GM23248 (cell line): Measurements from ENCODE around the gene SPATA31E1. TPM values are rescaled to one million over a fixed set of nuclear protein-coding genes. Genes with fewer than 3 reads are reported as not detected.
A peak's percentile ranks its signal among the peaks of the same experiment; 100 is the strongest.

Experiments used
- DNase-seq: peaks from one replicate; pipeline ENCODE4 v3.0.0-alpha.2; 2015
- H2AFZ ChIP-seq: fragments of 200-600 bp; sonication (generic); 2 replicates; pipeline ENCODE4 v1.6.1; 2016; ENCODE audit warnings: antibody characterized with exemption
- H3F3A ChIP-seq: fragments of 200-600 bp; sonication (generic); 2 replicates; pipeline ENCODE4 v1.6.1; 2016; ENCODE audit warnings: mild to moderate bottlenecking, antibody characterized with exemption, mixed run types; ENCODE audit not compliant: insufficient read depth
- H3K27ac ChIP-seq: fragments of 200-600 bp; sonication (generic); 2 replicates; pipeline ENCODE4 v1.5.1; 2016; ENCODE audit warnings: mild to moderate bottlenecking
- H3K27me3 ChIP-seq: fragments of 200-600 bp; sonication (generic); replicated peaks from 2 replicates; pipeline ENCODE4 v1.6.1; 2016; ENCODE audit warnings: mild to moderate bottlenecking; ENCODE audit not compliant: insufficient read depth
- H3K36me3 ChIP-seq: fragments of 200-600 bp; sonication (generic); 2 replicates; pipeline ENCODE4 v1.6.1; 2016; ENCODE audit warnings: low read depth, mild to moderate bottlenecking
- H3K4me1 ChIP-seq: fragments of 200-600 bp; sonication (generic); 2 replicates; pipeline ENCODE4 v1.6.1; 2016; ENCODE audit warnings: mild to moderate bottlenecking; ENCODE audit not compliant: insufficient read depth
- H3K4me2 ChIP-seq: fragments of 200-600 bp; sonication (generic); one replicate; pipeline ENCODE4 v1.6.1; 2016; ENCODE audit warnings: mild to moderate bottlenecking; ENCODE audit not compliant: unreplicated experiment
- H3K4me3 ChIP-seq: fragments of 200-600 bp; sonication (generic); 2 replicates; pipeline ENCODE4 v1.5.1; 2016; ENCODE audit warnings: mild to moderate bottlenecking
- H3K79me2 ChIP-seq: fragments of 200-600 bp; sonication (generic); 2 replicates; pipeline ENCODE4 v1.6.1; 2016; ENCODE audit warnings: mild to moderate bottlenecking; ENCODE audit not compliant: insufficient read depth
- H3K9ac ChIP-seq: fragments of 200-600 bp; sonication (generic); 2 replicates; pipeline ENCODE4 v1.6.1; 2016; ENCODE audit warnings: mild to moderate bottlenecking
- H3K9me2 ChIP-seq: fragments of 200-600 bp; sonication (generic); 2 replicates; pipeline ENCODE4 v1.6.1; 2016; ENCODE audit warnings: mixed run types, mild to moderate bottlenecking, moderate library complexity; ENCODE audit not compliant: insufficient read depth
- H3K9me3 ChIP-seq: fragments of 200-600 bp; sonication (generic); one replicate; pipeline ENCODE4 v1.6.1; 2017; ENCODE audit warnings: low read depth
- H4K20me1 ChIP-seq: fragments of 200-600 bp; sonication (generic); 2 replicates; pipeline ENCODE4 v1.6.0; 2016; ENCODE audit not compliant: insufficient read depth
- EZH2 ChIP-seq: fragments of 200-600 bp; sonication (generic); IDR thresholded peaks from 2 replicates; pipeline ENCODE4 v1.6.1; 2018; ENCODE audit warnings: antibody characterized with exemption, mild to moderate bottlenecking; ENCODE audit not compliant: insufficient read depth, poor library complexity, severe bottlenecking
- EZH2phosphoT487 ChIP-seq: fragments of 200-600 bp; sonication (generic); IDR thresholded peaks from 2 replicates; pipeline ENCODE4 v1.6.1; 2018; ENCODE audit warnings: antibody characterized with exemption, moderate library complexity, mild to moderate bottlenecking, low read depth; ENCODE audit not compliant: insufficient read depth
- WGBS, 2 experiments: methylation state at CpG; one replicate each; pipeline ENCODE4 v1.1.6; 2015 to 2017; ENCODE audit warnings: low lambda C conversion rate in 2 of 2, low coverage in 1 of 2; ENCODE audit errors: missing lambda C conversion rate in 2 of 2; 5-methylcytosine and 5-hydroxymethylcytosine counted together
- in situ Hi-C: fragments of 300-500 bp; cut with MboI; formaldehyde crosslinking; loops from 2 replicates; pipeline ENCODE4 v1.15.0; 2020
- polyA plus RNA-seq: library from polyadenylated mRNA; unstranded; fragments of >200 nt; fragmentation: Nextera tagmentation; extraction: Ambion mirVana; gene quantifications from 2 replicates; pipeline ENCODE4 v1.2.1, GENCODE V29; 2016
- total RNA-seq: library from RNA; depleted of rRNA; stranded (reverse); fragments of >200 nt; shearing (Covaris generic); gene quantifications from 2 replicates; pipeline ENCODE4 v1.2.3, GENCODE V29; 2014

The SPATA31E1 gene
- total and polyA plus RNA-seq, 2 experiments from 2014 or later: not detected

DNA sequence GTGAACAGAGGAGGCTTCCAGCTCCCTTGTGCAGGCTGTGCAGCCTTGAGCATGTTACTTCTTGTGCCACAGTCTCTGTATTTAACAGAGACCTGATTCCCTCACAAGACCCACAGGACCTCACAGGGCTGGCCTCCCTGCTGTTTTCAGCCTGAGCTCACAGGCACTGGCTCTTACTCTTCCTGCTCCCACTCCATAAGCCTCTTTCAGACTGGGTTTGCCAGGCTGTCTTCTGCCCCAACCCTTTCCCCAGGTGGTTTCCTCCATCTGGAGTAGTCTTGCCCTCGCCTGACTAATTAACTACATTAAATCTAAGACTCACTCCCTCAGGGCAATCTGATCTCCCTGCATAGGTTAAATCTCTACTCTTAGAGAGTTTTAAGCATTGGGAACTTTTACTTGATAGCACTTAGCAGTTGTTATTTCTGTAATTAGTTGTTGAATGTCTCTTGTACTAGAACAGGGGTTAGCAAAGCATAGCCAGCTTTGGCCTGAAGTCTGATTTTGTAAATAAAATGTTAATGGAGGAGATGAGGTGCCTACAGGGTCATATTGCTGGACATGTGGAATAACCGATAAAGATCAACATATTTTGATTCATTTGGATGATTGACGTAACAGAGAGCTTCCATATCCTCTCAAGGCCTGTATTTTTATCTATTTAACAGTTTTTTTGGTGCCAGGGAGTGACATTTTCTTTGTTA lies 28.6 kb upstream of the SPATA31E1 start:
- Histone ChIP-seq H3K4me1 (peaks cover 16% of the 10 kb centered on the region), H4K20me1 (no peaks in the 10 kb centered on the region), H2AFZ (no peak overlapping the region), H3K79me2 (no peaks in the 10 kb centered on the region), H3K36me3 (no peaks in the 10 kb centered on the region), H3K9me3 (no peaks in the 10 kb centered on the region), H3K9me2 (no peaks in the 10 kb centered on the region), H3K27ac (no peak overlapping the region), H3K4me2 (no peak overlapping the region), H3K27me3 (no peaks in the 10 kb centered on the region), H3K4me3 (no peak overlapping the region), H3K9ac (no peak overlapping the region), H3F3A (0 out of 2 replicates have a peak, but pooled peaks cover 7% of the 10 kb centered on the region)
- DNase-seq: no peak
- TF ChIP-seq EZH2phosphoT487 (no peak), EZH2 (no peak)
- in situ Hi-C loops: no loop called here
- WGBS, 2 experiments: 91 to 98% methylated on average over 3 of the region's 3 CpGs

DNA sequence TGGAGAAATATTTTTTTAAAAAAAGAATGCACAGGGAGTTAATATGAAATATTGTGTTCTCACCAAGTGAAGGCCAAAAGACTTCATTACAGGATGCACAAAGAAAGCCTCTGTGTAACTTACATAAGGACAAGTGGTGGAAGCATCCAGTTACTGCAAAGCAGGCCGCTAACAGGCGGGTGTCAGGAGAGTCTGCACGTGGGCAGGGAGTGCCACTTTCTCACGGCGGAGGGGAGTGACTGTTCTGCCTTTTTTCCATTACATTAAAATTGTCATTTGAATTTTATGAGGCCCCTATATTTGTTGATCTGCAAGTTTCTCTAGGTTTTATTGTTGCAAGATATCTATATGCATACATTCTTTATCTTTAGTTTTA lies 28.1 kb upstream of the SPATA31E1 start:
- no peaks in the 10 kb centered on the region for H3K9me2 ChIP-seq
- no peaks in the 10 kb centered on the region for H3K36me3 ChIP-seq
- H4K20me1 ChIP-seq: no peaks in the 10 kb centered on the region
- H3F3A ChIP-seq: 0 out of 2 replicates have a peak, but pooled peaks cover 7% of the 10 kb centered on the region
- 56 to 60% methylated on average over 5 of the region's 5 CpGs for WGBS, 2 experiments
- no peak overlapping the region for H3K27ac ChIP-seq
- no peaks in the 10 kb centered on the region for H3K27me3 ChIP-seq
- no peak overlapping the region for H3K4me3 ChIP-seq
- H3K9ac ChIP-seq: no peak overlapping the region
- no peak overlapping the region for H2AFZ ChIP-seq
- no peaks in the 10 kb centered on the region for H3K9me3 ChIP-seq
- in situ Hi-C loops: no loop called here
- no peak for DNase-seq
- peaks cover 16% of the 10 kb centered on the region for H3K4me1 ChIP-seq
- H3K79me2 ChIP-seq: no peaks in the 10 kb centered on the region
- no peak overlapping the region for H3K4me2 ChIP-seq
- no peak for TF ChIP-seq EZH2phosphoT487

DNA sequence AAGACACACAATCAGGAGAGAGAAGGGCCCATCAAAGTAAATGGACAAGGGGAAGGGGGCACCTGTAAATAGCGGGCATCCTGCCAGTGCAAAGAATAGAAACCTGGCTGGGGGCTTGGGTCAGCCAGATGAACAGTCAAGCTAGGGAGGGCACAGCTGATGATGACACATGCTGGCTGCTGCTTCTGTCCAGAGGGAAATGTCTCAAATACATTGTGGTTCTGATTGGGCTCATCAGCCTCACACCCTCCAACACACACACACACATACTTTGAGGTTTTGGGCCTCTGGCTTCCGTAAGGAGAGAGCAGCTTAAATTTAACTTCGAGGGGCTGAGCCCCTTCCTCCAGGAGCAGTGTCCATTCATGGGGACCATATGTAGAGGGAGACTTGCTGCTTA lies 27.6 kb upstream of the SPATA31E1 start:
- Histone ChIP-seq H3K9me2 (no peaks in the 10 kb centered on the region), H3K4me3 (no peak overlapping the region), H3K4me2 (no peak overlapping the region), H3K27ac (no peak overlapping the region), H3K79me2 (no peaks in the 10 kb centered on the region), H3F3A (0 out of 2 replicates have a peak, but pooled peaks cover 6% of the 10 kb centered on the region), H3K9ac (no peak overlapping the region), H3K27me3 (no peaks in the 10 kb centered on the region), H4K20me1 (no peaks in the 10 kb centered on the region), H2AFZ (no peak overlapping the region), H3K4me1 (peaks cover 14% of the 10 kb centered on the region), H3K9me3 (no peaks in the 10 kb centered on the region), H3K36me3 (no peaks in the 10 kb centered on the region)
- DNase-seq: peak; percentile 33
- WGBS, 2 experiments: 66 to 86% methylated on average over 2 to 3 of the region's 3 CpGs
- in situ Hi-C loops: no loop called here
- no peak for TF ChIP-seq EZH2phosphoT487
- no peak for TF ChIP-seq EZH2

DNA sequence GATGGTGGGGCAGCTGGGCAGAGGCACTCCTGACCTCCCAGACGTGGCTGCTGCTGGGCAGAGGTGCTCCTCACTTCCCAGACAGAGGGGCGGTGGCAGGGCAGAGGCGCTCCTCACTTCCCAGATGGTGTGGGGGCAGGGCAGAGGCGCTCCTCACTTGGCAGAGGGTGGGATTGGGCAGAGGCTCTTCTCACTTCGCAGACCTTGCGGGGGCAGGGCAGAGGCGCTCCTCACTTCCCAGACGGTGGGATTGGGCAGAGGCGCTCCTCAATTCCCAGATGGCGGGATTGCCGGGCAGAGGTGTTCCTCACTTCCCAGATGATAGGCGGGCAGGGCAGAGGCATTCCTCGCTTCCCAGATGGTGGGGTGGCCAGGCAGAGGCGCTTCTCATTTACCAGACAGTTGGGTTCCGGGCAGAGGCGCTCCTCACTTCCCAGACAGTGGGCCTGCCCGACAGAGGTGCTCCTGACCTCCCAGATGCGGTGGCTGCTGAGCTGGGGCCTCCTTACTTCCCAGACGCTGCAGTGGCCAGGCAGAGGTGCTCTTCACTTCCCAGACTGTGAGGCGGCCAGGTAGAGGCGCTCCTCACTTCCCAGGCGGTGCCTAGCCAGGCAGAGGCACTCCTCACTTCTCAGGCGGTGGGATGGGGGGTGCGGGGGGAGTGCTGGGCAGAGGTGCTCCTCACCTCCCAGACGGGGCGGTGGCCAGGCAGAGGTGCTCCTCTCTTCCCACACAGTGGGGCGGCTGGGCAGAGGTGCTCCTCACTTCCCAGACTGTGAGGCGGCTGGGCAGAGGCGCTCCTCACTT lies 25.3 kb upstream of the SPATA31E1 start:
- H3F3A ChIP-seq: peaks cover 10% of the 10 kb centered on the region; the same call in 1 of the 2 replicates
- H3K9ac ChIP-seq: no peak overlapping the region
- no peak overlapping the region for H2AFZ ChIP-seq
- H3K27me3 ChIP-seq: no peaks in the 10 kb centered on the region
- no peaks in the 10 kb centered on the region for H4K20me1 ChIP-seq
- no peak overlapping the region for H3K4me3 ChIP-seq
- 83 to 89% methylated on average over 23 to 28 of the region's 29 CpGs for WGBS, 2 experiments
- TF ChIP-seq EZH2 (no peak), EZH2phosphoT487 (no peak)
- peaks cover 3% of the 10 kb centered on the region for H3K4me1 ChIP-seq
- no peaks in the 10 kb centered on the region for H3K36me3 ChIP-seq
- no peaks in the 10 kb centered on the region for H3K79me2 ChIP-seq
- in situ Hi-C loops: no loop called here
- H3K9me3 ChIP-seq: no peaks in the 10 kb centered on the region
- H3K27ac ChIP-seq: no peak overlapping the region
- no peaks in the 10 kb centered on the region for H3K9me2 ChIP-seq
- no peak for DNase-seq
- H3K4me2 ChIP-seq: no peak overlapping the region
